GM12878 (cell line): ENCODE measurements around the gene MGAT5. TPM values are rescaled to one million over a fixed set of nuclear protein-coding genes. Genes with fewer than 3 reads are reported as not detected.

Source experiments
- ATAC-seq: fragments of 200-7000 bp; cut with Tn5 transposase; 3 replicates; pipeline ENCODE4 v1.9.1; 2020; ENCODE audit warnings: mild to moderate bottlenecking, moderate library complexity
- BruUV-seq: library from RNA; stranded (reverse); fragments of 400-500 nt; replicated peaks from 2 replicates; lab custom pipeline; 2021; lab: Mats Ljungman, UMichigan
- CTCF ChIA-PET: fragments of 300-600 bp; sonication (Branson Sonifier 250); formaldehyde crosslinking; extraction: SDS; loops from one replicate; lab custom pipeline; 2021; ENCODE audit warnings: inconsistent platforms; lab: Yijun Ruan, JAX
- POLR2A ChIA-PET: fragments of 350-600 bp; formaldehyde crosslinking; extraction: SDS; loops from one replicate; lab custom pipeline; 2021; ENCODE audit warnings: inconsistent platforms; lab: Charles Lee
- RAD21 ChIA-PET: fragments of 300-600 bp; sonication (Branson Sonifier 250); formaldehyde crosslinking; loops from one replicate; lab custom pipeline; 2023; ENCODE audit warnings: antibody characterized with exemption; ENCODE audit not compliant: unreplicated experiment; lab: Charles Lee
- SMC1A ChIA-PET: fragments of 300-600 bp; sonication (Branson Sonifier 250); formaldehyde crosslinking; loops from one replicate; lab custom pipeline; 2023; ENCODE audit not compliant: unreplicated experiment, uncharacterized antibody; lab: Charles Lee
- DNase-seq: peaks from one replicate; pipeline ENCODE4 v3.0.0-alpha.2; 2011; ENCODE audit warnings: low read depth, low spot score
- FAIRE-seq: peaks from 3 replicates; lab custom pipeline; 2011; peaks lifted over from hg19 to GRCh38; lab: Jason Lieb, UNC
- H2AFZ ChIP-seq: 2 replicates; pipeline ENCODE4 v1.6.0; 2011; ENCODE audit warnings: low read depth, low read length, control low read depth; ENCODE audit not compliant: control insufficient read depth
- H3K27ac ChIP-seq: 2 replicates; pipeline ENCODE4 v1.5.1; 2011; ENCODE audit warnings: control low read depth; ENCODE audit not compliant: control insufficient read depth, insufficient read depth
- H3K27me3 ChIP-seq, 2 experiments: replicated peaks in 1 of 2; 2 replicates each; pipeline versions ENCODE4 v1.6.0 to v1.6.1; 2011; ENCODE audit warnings: low read length in 1 of 2; ENCODE audit not compliant: control insufficient read depth in 2 of 2, insufficient read depth in 2 of 2
- H3K36me3 ChIP-seq, 2 experiments: 2 replicates each; pipeline ENCODE4 v1.5.1; 2011; ENCODE audit warnings: low read length in 1 of 2; ENCODE audit not compliant: control insufficient read depth in 2 of 2, insufficient read depth in 2 of 2
- H3K4me1 ChIP-seq: 2 replicates; pipeline ENCODE4 v1.6.1; 2011; ENCODE audit warnings: mild to moderate bottlenecking, low read length, moderate library complexity, mixed read lengths; ENCODE audit not compliant: control insufficient read depth, insufficient read depth
- H3K4me2 ChIP-seq: 2 replicates; pipeline ENCODE4 v1.6.0; 2011; ENCODE audit warnings: control low read depth; ENCODE audit not compliant: control insufficient read depth, insufficient read depth
- H3K4me3 ChIP-seq: fragments of 200-600 bp; sonication (generic); 2 replicates; pipeline ENCODE4 v1.5.1; 2016
- H3K79me2 ChIP-seq: 2 replicates; pipeline ENCODE4 v1.6.0; 2011; ENCODE audit warnings: low read length; ENCODE audit not compliant: control insufficient read depth, insufficient read depth
- H3K9ac ChIP-seq: 2 replicates; pipeline ENCODE4 v1.8.0; 2011; ENCODE audit warnings: low read length, control low read depth, mixed read lengths; ENCODE audit not compliant: control insufficient read depth, insufficient read depth
- H3K9me3 ChIP-seq: replicated peaks from 3 replicates; pipeline ENCODE4 v1.5.1; 2011; ENCODE audit warnings: mild to moderate bottlenecking, low read length; ENCODE audit not compliant: control insufficient read depth, insufficient read depth
- H4K20me1 ChIP-seq: 2 replicates; pipeline ENCODE4 v1.6.0; 2011; ENCODE audit not compliant: control insufficient read depth, insufficient read depth
- ATF7 ChIP-seq: fragments of 450-650 bp; IDR thresholded peaks from 2 replicates; pipeline ENCODE4 v1.6.1; 2016; ENCODE audit warnings: low read depth, mild to moderate bottlenecking
- ETV6 ChIP-seq, 2 experiments: fragments of 450-650 bp in 1 of 2; IDR thresholded peaks in 1 of 2; conservative IDR thresholded peaks in 1 of 2; 2 replicates each; pipeline ENCODE4 v1.6.1; 2014; ENCODE audit warnings: antibody characterized with exemption in 1 of 2, borderline replicate concordance in 1 of 2, low read depth in 1 of 2, mild to moderate bottlenecking in 1 of 2, moderate library complexity in 1 of 2
- PBX3 ChIP-seq: IDR thresholded peaks from 2 replicates; pipeline ENCODE4 v1.6.1; 2011; ENCODE audit warnings: mild to moderate bottlenecking, low read depth, low read length, moderate library complexity; ENCODE audit not compliant: insufficient replicate concordance
- WGBS: methylation state at CpG from one replicate; pipeline ENCODE4 v1.1.6; 2016; ENCODE audit warnings: low lambda C conversion rate; ENCODE audit not compliant: insufficient replicate concordance, insufficient coverage; ENCODE audit errors: missing lambda C conversion rate; 5-methylcytosine and 5-hydroxymethylcytosine counted together
- in situ Hi-C: fragments of 300-500 bp; cut with MboI; formaldehyde crosslinking; loops from 9 replicates; pipeline ENCODE4 v1.14.3; 2018; ENCODE audit warnings: mixed read lengths
- intact Hi-C: fragments of 100-400 bp; cut with micrococcal nuclease; formaldehyde crosslinking; loops from one replicate; pipeline ENCODE4 v1.14.2; 2022; ENCODE audit not compliant: unreplicated experiment
- polyA plus RNA-seq, 11 experiments: library from polyadenylated mRNA; depleted of rRNA in 4 of 11; unstranded in 6 of 11; stranded (reverse) in 5 of 11; fragments of >200 nt; fragmentation: Nextera tagmentation in 4 of 11; fragmentation: Illumina TruSeq in 1 of 11; extraction: Ambion mirVana in 4 of 11; extraction: Trizol in 1 of 11; gene quantifications; 1 replicate in 1 of 11; 2 replicates in 10 of 11; pipeline versions ENCODE4 v1.2.1 to v1.2.3, GENCODE V29; 2011 to 2016; ENCODE audit warnings: inconsistent platforms in 2 of 11, missing spikeins in 2 of 11, low read depth in 1 of 11
- total RNA-seq, 4 experiments: library from RNA; depleted of rRNA in 3 of 4; stranded (reverse); fragments of >200 nt in 3 of 4; fragmentation: Illumina TruSeq in 1 of 4; extraction: Trizol in 1 of 4; gene quantifications; 2 replicates each; pipeline versions ENCODE4 v1.2.1 to v1.2.3, GENCODE V29; 2013 to 2021

MGAT5 gene
- total and polyA plus RNA-seq, 10 of the 15 experiments (the other 5 are each of a cell fraction or from before 2014, with no cell fraction given) = 4.9 to 104 (median 36.2) TPM

DNA sequence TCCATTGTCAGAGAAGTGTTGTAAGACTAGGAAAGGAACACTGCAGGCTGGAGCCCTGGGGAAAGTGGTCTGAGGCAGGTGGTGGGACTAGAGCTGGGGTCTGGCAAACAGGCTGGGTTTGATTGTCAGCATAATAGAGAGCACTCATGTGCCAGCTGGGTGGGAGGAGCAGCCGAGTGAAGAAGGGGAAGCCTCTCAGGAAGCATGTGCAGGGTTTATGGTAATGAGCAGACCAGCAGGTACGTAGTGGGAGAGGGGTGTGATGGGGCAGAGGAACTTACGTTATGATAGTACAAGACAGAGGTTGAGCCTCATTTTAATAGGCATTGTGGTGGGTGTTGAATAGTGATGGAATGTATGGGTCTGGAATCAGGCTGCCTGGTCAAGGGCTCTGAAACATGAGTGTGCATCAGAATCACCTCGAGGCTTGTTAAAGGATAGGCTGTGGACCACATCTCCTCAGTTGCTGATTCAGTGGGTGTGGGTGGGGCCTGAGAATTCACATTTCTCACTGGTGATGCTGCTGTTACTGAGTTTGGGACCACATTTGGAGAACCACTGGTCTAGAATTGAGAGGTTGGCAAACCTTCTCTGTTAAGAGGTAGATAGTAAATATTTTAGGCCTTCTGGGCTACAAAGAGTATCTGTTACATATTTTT lies 1.7 kb upstream of the MGAT5 start:
- H3K79me2 ChIP-seq = peaks cover 89% of the 10 kb centered on the region
- WGBS = 42% methylated on average over 4 of the region's 4 CpGs
- no peak overlapping the region for H3K9ac ChIP-seq
- TF ChIP-seq ETV6 (conservative IDR thresholded peaks at IDR 0.05 in 1 of 2, IDR thresholded peaks at IDR 0.05 in 1 of 2; ENCODE audit: borderline replicate concordance in 1 of 2, low read depth in 1 of 2) = peak in 1 of 2 experiments; percentile 27; a peak in 1 of 4 replicates
- TF ChIP-seq ATF7 = no peak
- no peak for TF ChIP-seq PBX3
- TF ChIP-seq, all 136 proteins: peak for 1
- H4K20me1 ChIP-seq = no peaks in the 10 kb centered on the region
- ChIA-PET SMC1A (interaction anchor here (1.0 to 4.9 kb wide), 9 partner anchors 8 to 134 kb away, joined by 3 to 21 read pairs (median 14); no protein-coding TSS in a partner anchor), CTCF (interaction anchor here (0.5 to 2.4 kb wide), 6 partner anchors 10 to 134 kb away, joined by 3 to 19 read pairs (median 6); no protein-coding TSS in a partner anchor), POLR2A (interaction anchor here (1.2 to 1.8 kb wide), 3 partner anchors 10 to 37 kb away, joined by 3 to 6 read pairs (median 3); no protein-coding TSS in a partner anchor), RAD21 (interaction anchor here (0.6 to 3.7 kb wide), 5 partner anchors 10 to 134 kb away, joined by 3 to 19 read pairs (median 7); no protein-coding TSS in a partner anchor)
- FAIRE-seq (no peak), ATAC-seq (peak; percentile 15), DNase-seq (no peak)
- BruUV-seq = no TSS peak
- peak overlapping the region; percentile 32 for H3K4me2 ChIP-seq
- no peaks in the 10 kb centered on the region for H3K9me3 ChIP-seq
- H3K4me1 ChIP-seq = peaks cover 79% of the 10 kb centered on the region
- no peaks in the 10 kb centered on the region for H3K27me3 ChIP-seq
- peaks cover 3 to 10% of the 10 kb centered on the region in 2 experiments; a peak in 3 of 4 replicates for H3K36me3 ChIP-seq
- peak overlapping the region; percentile 67 for H3K27ac ChIP-seq
- H3K4me3 ChIP-seq = no peak overlapping the region
- in situ Hi-C loops (no loop called here), intact Hi-C loops (loop anchor here (2.0 kb wide), 1 partner anchor 23 kb away; no protein-coding TSS in a partner anchor)
- no peak overlapping the region for H2AFZ ChIP-seq
